HCT116 (cell line): ENCODE measurements around the gene NAB2. TPM values are rescaled to one million over a fixed set of nuclear protein-coding genes. Genes with fewer than 3 reads are reported as not detected.

Experiments used
- ATAC-seq: fragments of 200-7000 bp; cut with Tn5 transposase; 2 replicates; pipeline ENCODE4 v1.9.1; 2020; ENCODE audit warnings: mild to moderate bottlenecking, moderate library complexity
- BruUV-seq: library from RNA; stranded (reverse); fragments of 400-500 nt; replicated peaks from 2 replicates; lab custom pipeline; 2021; lab: Mats Ljungman, UMichigan
- CTCF ChIA-PET: fragments of 300-600 bp; sonication (Branson Sonifier 250); formaldehyde crosslinking; loops from one replicate; lab custom pipeline; 2021; ENCODE audit warnings: antibody characterized with exemption; lab: Charles Lee
- POLR2A ChIA-PET: fragments of 300-600, 350-600 bp; sonication (Branson Sonifier 250); formaldehyde crosslinking; loops from one replicate; lab custom pipeline; 2021; ENCODE audit warnings: antibody characterized with exemption; lab: Charles Lee
- RAD21 ChIA-PET, 2 experiments: fragments of 300-600 bp; sonication (Branson Sonifier 250); formaldehyde crosslinking; loops; one replicate each; lab custom pipeline; 2023; ENCODE audit warnings: low total read pairs in 2 of 2; ENCODE audit not compliant: uncharacterized antibody in 2 of 2, unreplicated experiment in 2 of 2, low non-redundant PET in 1 of 2; lab: Charles Lee
- DNase-seq: peaks from one replicate; pipeline ENCODE4 v3.0.0-alpha.2; 2010; ENCODE audit warnings: low read depth, low spot score
- H2AFZ ChIP-seq: fragments of 200-600 bp; shearing (Covaris generic), sonication (generic); 2 replicates; pipeline ENCODE4 v1.6.1; 2017; ENCODE audit warnings: low read depth, mixed run types, mixed read lengths, antibody characterized with exemption, low read length; ENCODE audit not compliant: poor library complexity, severe bottlenecking
- H3K27ac ChIP-seq: 2 replicates; pipeline ENCODE4 v1.5.1; 2012; ENCODE audit warnings: low read depth, low read length
- H3K27me3 ChIP-seq: fragments of 200-600 bp; sonication (generic); 2 replicates; pipeline ENCODE4 v1.6.1; 2016; ENCODE audit warnings: mixed run types, low read length, mixed read lengths; ENCODE audit not compliant: insufficient read depth
- H3K36me3 ChIP-seq, 2 experiments: fragments of 200-500 bp in 1 of 2; fragments of 200-600 bp in 1 of 2; sonication (Bioruptor generic) in 1 of 2; sonication (generic) in 1 of 2; 2 replicates each; pipeline versions ENCODE4 v1.5.1 to v1.6.1; 2014 to 2016; ENCODE audit warnings: low read length in 2 of 2, inconsistent platforms in 1 of 2, mixed read lengths in 1 of 2, mixed run types in 1 of 2; ENCODE audit not compliant: insufficient read depth in 2 of 2, control insufficient read depth in 1 of 2
- H3K4me1 ChIP-seq, 2 experiments: fragments of 200-600 bp in 1 of 2; sonication (generic) in 1 of 2; 2 replicates each; pipeline versions ENCODE4 v1.5.1 to v1.6.1; 2012 to 2017; ENCODE audit warnings: low read length in 2 of 2, inconsistent platforms in 1 of 2, mild to moderate bottlenecking in 1 of 2, mixed read lengths in 1 of 2, mixed run types in 1 of 2, moderate library complexity in 1 of 2; ENCODE audit not compliant: insufficient read depth in 2 of 2, control insufficient read depth in 1 of 2
- H3K4me2 ChIP-seq: fragments of 200-600 bp; sonication (generic); 2 replicates; pipeline ENCODE4 v1.6.1; 2017; ENCODE audit warnings: mixed run types, low read length, mixed read lengths
- H3K4me3 ChIP-seq, 2 experiments: fragments of 200-600 bp in 1 of 2; sonication (generic) in 1 of 2; replicated peaks in 1 of 2; 2 replicates each; pipeline ENCODE4 v1.5.1; 2011 to 2016; ENCODE audit warnings: low read length in 2 of 2, control low read depth in 1 of 2, low read depth in 1 of 2, mild to moderate bottlenecking in 1 of 2, mixed read lengths in 1 of 2, mixed run types in 1 of 2
- H3K79me2 ChIP-seq: fragments of 200-600 bp; sonication (generic); 2 replicates; pipeline ENCODE4 v1.6.1; 2017; ENCODE audit warnings: mild to moderate bottlenecking, mixed run types, low read length, moderate library complexity, mixed read lengths; ENCODE audit not compliant: insufficient read depth
- H3K9ac ChIP-seq: fragments of 200-600 bp; sonication (generic); 2 replicates; pipeline ENCODE4 v1.6.1; 2016; ENCODE audit warnings: low read length, mixed read lengths
- H3K9me2 ChIP-seq: fragments of 200-600 bp; sonication (generic), shearing (Covaris generic); 2 replicates; pipeline ENCODE4 v1.6.1; 2017; ENCODE audit warnings: mixed run types, mild to moderate bottlenecking, moderate library complexity; ENCODE audit not compliant: insufficient read depth
- H3K9me3 ChIP-seq, 2 experiments: fragments of 200-500 bp in 1 of 2; fragments of 200-600 bp in 1 of 2; sonication (Bioruptor generic) in 1 of 2; sonication (generic) in 1 of 2; 2 replicates each; pipeline ENCODE4 v1.6.1; 2014 to 2017; ENCODE audit warnings: low read length in 2 of 2, mixed read lengths in 2 of 2, inconsistent platforms in 1 of 2, low read depth in 1 of 2, mild to moderate bottlenecking in 1 of 2, mixed run types in 1 of 2, moderate library complexity in 1 of 2; ENCODE audit not compliant: control insufficient read depth in 1 of 2, insufficient read depth in 1 of 2
- H4K20me1 ChIP-seq: fragments of 200-600 bp; sonication (generic), shearing (Covaris generic); 2 replicates; pipeline ENCODE4 v1.6.1; 2017; ENCODE audit warnings: mixed run types, mild to moderate bottlenecking, moderate library complexity; ENCODE audit not compliant: insufficient read depth
- ATF3 ChIP-seq: IDR thresholded peaks from 2 replicates; pipeline ENCODE4 v1.6.1; 2012
- EZH2 ChIP-seq: fragments of 200-600 bp; sonication (generic); IDR thresholded peaks from 2 replicates; pipeline ENCODE4 v1.6.1; 2017; ENCODE audit warnings: antibody characterized with exemption, mixed run types
- EZH2phosphoT487 ChIP-seq: fragments of 200-600 bp; IDR thresholded peaks from 2 replicates; pipeline ENCODE4 v1.6.1; 2018; ENCODE audit warnings: antibody characterized with exemption, borderline replicate concordance
- MAX ChIP-seq: IDR thresholded peaks from 2 replicates; pipeline ENCODE4 v1.6.1; 2012
- YY1 ChIP-seq: IDR thresholded peaks from 2 replicates; pipeline ENCODE4 v1.6.1; 2011; ENCODE audit warnings: low read length, low read depth, moderate library complexity, mild to moderate bottlenecking; ENCODE audit not compliant: insufficient replicate concordance; ENCODE audit errors: extremely low read depth
- intact Hi-C: fragments of 100-400 bp; cut with micrococcal nuclease; formaldehyde crosslinking; loops from 2 replicates; pipeline ENCODE4 v1.10.0; 2022
- total RNA-seq: library from RNA; stranded (reverse); gene quantifications from one replicate; pipeline ENCODE4 v1.2.1, GENCODE V29; 2021; ENCODE audit not compliant: unreplicated experiment

The NAB2 gene
- total RNA-seq, 1 experiment from 2014 or later: 77.1 TPM

- intact Hi-C loops: no loop called here
- Histone ChIP-seq H2AFZ (no peak overlapping the region), H3K9me3 (no peaks in the 10 kb centered on the region), H3K4me1 (peaks cover 18 to 30% of the 10 kb centered on the region in 2 experiments), H3K4me2 (no peak overlapping the region), H3K9me2 (no peaks in the 10 kb centered on the region), H3K9ac (no peak overlapping the region), H3K27me3 (no peaks in the 10 kb centered on the region), H4K20me1 (no peaks in the 10 kb centered on the region), H3K27ac (no peak overlapping the region)
- BruUV-seq: no TSS peak
- no peak for DNase-seq
- RAD21 ChIA-PET: no interaction called here
- POLR2A ChIA-PET: interaction anchor here (1.4 kb wide), 1 partner anchor 11 kb away, joined by 3 read pairs; no protein-coding TSS in a partner anchor
- ATAC-seq: no peak
- TF ChIP-seq EZH2 (no peak), MAX (no peak), YY1 (no peak)
- TF ChIP-seq, all 23 proteins: peak for 0
- Histone ChIP-seq H3K79me2 (peaks cover 9% of the 10 kb centered on the region), H3K4me3 (no peak overlapping the region), H3K36me3 (peaks cover 0 to 7% of the 10 kb centered on the region in 2 experiments; a peak in 1 of 4 replicates)
- CTCF ChIA-PET: no interaction called here
Observed at GRCh38 chr12:57105011-57105753, 16.3 kb downstream of the NAB2 start.

- Histone ChIP-seq H3K9me2 (no peaks in the 10 kb centered on the region), H3K27ac (no peak overlapping the region), H3K9ac (no peak overlapping the region)
- RAD21 ChIA-PET: no interaction called here
- intact Hi-C loops: no loop called here
- no peak for DNase-seq
- TF ChIP-seq ATF3: no peak
- no peak for TF ChIP-seq EZH2phosphoT487
- TF ChIP-seq EZH2: no peak
- TF ChIP-seq, all 23 proteins: peak for 0
- no peak overlapping the region for H2AFZ ChIP-seq
- H3K4me2 ChIP-seq: no peak overlapping the region
- no peak for ATAC-seq
- peaks cover 18 to 35% of the 10 kb centered on the region in 2 experiments for H3K4me1 ChIP-seq
- no peak overlapping the region for H3K4me3 ChIP-seq
- H3K27me3 ChIP-seq: no peaks in the 10 kb centered on the region
- no peaks in the 10 kb centered on the region for H3K9me3 ChIP-seq
- H4K20me1 ChIP-seq: no peaks in the 10 kb centered on the region
- POLR2A ChIA-PET: interaction anchor here (1.1 to 1.6 kb wide), 3 partner anchors 8 to 14 kb away, joined by 3 read pairs; no protein-coding TSS in a partner anchor
- CTCF ChIA-PET: no interaction called here
- peaks cover 15% of the 10 kb centered on the region for H3K79me2 ChIP-seq
- BruUV-seq: no TSS peak
- peaks cover 0 to 7% of the 10 kb centered on the region in 2 experiments; a peak in 1 of 4 replicates for H3K36me3 ChIP-seq
Observed at GRCh38 chr12:57106021-57106708, 17.3 kb downstream of the NAB2 start.
